ENCODE measurements around the gene STX8.

The STX8 gene

DNA sequence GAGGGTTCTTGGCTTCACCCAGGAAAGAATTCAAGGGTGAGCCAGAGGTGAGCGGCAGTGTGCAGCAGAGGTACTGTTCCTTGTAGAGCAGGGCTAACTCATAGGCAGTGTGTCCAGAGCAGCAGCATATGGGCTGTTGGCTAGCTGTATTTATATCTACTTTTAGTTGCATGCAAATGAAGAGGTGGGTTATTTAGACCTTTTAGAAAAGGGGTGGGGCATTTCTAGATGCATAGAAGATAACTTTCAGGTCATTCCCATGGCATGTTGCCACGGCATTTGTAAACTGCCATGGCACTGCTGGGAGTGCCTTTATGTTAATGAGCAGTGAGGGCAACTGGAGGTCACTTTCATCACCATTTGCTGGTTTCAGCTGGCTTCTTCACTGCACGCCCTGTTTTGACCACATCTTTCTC lies 141.0 kb downstream of the STX8 start:
- no peak for DNase-seq

GRCh38 chr17:9432934-9433421 lies 142.6 kb downstream of the STX8 start:
- no peak for DNase-seq

DNA sequence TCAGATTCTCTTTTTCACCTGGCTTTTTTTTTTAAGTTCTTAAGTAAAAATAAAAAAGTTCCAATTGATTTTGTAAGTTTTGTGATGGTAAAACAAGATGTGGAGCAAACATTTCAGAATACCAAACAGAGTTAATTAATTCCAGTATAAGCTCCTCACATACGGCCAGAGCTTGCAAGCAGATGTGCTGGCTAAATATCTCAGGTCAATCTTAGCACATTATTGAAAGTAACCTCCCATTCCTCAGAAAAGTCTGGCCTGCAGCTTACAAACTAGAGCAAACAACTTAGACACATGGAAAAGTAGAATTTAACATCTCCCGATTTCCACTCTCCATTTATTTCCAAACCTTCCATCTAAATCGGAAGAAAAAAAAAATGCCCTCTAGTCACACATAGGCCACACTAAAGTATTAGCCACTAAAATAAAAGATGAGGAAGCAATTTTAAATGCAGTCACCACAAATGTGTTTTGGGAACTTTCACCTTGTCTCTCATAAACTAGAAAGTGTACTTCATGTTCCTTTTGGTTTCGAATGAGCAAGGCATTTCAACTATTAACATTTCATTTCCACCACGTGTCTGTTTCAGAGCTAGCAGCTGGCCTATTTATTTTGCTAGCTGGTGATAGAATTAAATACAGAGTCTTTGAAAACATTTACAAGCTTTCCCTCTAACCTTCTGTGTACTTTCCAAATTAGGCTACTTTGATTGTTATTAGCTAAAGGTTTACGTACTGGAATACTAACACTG lies 143.3 kb downstream of the STX8 start:
- no peak for DNase-seq

- DNase-seq = no peak
Observed at GRCh38 chr17:9431620-9432019, 144.0 kb downstream of the STX8 start.

DNA sequence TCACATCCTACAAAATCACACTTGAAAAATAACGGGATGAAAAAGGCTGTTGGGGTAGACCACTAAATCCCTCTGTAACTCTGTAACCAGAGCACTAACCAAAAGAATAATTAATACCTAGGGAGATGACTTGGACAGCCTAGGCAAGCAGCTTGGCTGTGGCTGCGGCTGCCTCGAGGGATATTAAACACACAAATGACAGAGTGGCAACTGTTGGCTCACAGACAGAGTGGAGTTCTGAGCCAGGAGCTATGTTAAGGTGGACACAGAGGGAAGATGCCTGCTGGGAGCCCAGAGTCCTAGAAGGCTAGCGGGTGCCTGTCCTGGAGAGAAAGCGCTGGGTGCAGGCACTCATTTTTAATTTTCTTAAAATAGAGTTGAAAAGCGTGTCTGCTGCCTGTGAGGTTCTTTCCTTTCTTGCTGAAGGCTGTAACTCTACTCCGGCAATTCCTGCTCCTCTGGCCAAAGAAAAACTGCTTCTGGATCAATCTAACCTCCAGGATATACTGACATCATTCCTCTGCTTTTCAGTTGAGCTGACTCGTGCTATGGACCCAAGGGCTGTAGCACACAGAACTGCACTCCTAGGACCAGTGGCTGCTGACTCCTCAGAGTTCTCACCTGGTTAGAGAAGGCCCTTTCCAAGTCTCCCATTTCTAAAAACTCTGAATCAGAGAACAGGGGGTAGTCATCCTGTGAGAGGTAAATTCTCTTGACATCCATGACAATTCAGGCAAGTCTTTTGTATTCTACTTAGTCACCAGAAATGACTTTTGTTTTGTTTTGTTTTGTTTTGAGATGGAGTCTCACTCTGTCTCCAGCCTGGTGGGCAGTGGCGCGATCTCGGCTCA lies 147.9 kb downstream of the STX8 start:
- DNase-seq = no peak

DNA sequence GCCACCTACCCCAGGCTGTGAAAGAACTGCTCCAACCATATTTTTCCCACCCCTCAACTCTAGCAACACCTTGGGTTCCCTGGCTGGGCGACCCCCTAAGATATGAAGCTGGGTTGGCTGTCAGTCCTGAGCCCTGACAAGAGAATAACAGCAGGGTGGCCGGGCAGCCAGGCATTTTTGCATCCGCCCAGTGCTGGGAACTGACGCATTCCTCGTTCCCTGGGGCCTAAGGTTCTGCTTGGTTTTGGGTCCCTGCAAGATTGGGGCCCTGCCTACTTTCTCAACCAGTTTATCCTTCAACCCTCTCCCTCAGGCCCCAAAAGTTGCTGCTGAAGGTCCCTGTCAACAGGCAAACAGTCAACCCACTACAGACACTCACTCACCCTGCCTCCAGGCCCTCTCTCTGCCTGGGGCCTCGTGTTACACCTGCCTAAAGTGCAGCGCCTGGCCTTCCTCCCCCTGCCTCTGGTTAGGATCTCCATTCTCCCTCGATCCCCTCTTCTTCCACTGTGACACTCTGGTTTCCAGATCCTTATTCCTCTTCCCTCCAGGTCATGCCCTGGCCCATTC lies 151.5 kb downstream of the STX8 start:
- no peak for DNase-seq

- DNase-seq = no peak
Observed at GRCh38 chr17:9421525-9421924, 154.1 kb downstream of the STX8 start.

- DNase-seq = no peak
Observed at GRCh38 chr17:9419932-9420453, 155.6 kb downstream of the STX8 start.

DNA sequence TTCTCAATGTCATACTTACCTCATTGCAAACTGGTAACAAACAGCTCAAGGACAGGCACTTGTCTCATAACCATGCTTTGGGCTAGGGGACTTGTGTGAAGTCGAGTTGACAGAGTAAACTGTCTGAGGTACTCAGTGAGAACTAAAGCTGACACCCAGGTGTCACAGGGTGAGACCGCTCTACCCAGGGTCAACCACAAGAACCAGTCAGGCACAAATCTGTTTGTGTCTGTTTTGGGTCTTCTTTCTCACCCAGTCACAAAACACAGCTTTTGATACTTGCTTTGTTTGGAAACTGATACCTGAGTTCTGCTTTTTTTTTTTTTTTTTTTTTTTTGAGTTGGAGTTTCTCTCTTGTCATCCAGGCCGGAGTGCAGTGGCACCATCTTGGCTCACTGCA lies 161.1 kb downstream of the STX8 start:
- no peak for DNase-seq

GRCh38 chr17:9410737-9411136 lies 164.9 kb downstream of the STX8 start:
- no peak for DNase-seq

GRCh38 chr17:9410301-9410700 lies 165.3 kb downstream of the STX8 start:
- DNase-seq = no peak

GRCh38 chr17:9409878-9410277 lies 165.7 kb downstream of the STX8 start:
- no peak for DNase-seq

DNA sequence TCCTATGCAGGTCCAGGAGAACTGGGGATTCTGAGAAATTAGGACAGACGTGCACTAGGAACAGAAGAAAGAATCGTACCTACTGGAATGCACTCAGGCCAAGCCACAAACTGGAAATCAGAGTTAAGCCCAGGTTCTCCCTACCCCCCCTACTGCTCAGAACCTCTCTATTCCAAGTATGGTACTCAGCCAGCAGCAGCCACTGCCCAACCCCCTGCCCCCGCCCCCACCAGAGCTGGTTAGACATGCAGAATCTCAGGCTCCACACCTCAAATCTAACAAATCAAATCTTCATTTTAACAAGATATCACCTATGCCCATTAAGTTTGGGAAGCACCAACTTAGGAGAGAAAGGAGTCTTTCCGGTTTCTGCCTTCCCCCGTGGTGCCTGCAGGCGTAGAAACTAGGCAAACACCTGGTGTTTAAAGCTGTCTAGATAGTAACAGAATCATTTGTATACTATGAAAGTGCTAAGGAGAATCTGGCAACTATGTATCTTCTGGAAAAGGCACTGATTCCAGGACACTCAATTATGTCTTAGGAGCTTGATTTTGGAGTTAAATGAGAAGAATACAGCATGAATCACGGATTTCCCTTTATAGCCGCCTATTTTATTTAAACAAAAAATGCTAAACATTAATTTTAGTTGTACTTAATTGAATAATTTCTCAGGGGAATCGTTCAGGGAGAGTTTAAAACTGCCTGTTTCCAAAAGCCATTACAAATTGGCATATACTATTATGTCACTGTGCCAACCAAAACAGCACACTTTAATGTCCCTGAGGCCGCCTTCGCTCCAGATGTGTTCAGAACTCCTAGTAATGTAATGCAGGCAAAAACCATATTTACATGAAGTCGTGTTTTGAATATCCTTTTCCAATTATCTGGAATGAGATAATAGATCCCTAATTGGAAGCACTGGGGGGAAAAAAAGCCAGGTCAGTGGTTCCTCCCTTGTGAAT lies 166.5 kb downstream of the STX8 start:
- DNase-seq = no peak

DNA sequence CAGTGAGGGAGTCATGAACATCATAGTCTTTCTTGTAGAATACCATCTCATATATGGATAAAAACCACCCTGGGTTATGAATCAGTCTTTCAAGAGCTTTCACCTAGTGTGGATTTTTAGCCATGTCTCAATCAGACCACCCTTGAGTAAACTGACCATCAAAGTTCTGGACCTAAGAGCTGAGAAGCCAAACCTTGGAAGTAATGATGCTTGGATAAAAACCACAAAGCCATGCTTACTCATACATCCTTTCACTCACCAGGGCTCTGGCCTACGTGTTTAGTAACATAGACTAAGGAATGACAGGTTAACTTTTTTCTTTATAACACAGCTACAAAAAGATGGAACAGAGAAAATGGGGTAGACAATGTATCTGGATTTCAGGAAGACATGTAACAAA lies 167.2 kb downstream of the STX8 start:
- DNase-seq = no peak

DNA sequence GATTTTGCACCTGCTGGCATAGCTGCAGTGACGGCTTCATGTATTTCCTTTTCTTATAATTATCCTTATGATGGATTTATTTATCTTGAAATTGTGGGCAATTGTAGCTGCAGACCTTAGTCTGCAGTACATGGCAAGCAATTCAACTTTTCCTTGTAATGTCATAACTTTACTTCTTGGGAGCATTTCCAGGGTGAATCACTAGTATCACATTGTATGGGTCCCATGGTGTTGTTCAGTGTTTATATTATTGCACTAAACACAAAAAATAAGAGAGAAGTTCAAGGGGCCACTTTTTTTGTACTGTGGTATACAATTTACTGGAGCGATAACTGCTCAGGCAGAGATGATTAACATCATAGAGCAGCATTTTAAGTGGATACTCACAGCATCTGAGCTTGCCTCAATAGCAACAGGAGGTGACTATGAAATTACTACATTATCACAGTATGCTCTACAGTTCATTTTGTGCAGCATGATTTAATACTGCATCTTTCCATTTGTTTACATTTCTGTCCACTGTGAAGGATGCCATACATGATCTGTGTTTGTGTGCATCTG lies 169.5 kb downstream of the STX8 start:
- no peak for DNase-seq

- DNase-seq = no peak
Observed at GRCh38 chr17:9403257-9403656, 172.4 kb downstream of the STX8 start.

DNA sequence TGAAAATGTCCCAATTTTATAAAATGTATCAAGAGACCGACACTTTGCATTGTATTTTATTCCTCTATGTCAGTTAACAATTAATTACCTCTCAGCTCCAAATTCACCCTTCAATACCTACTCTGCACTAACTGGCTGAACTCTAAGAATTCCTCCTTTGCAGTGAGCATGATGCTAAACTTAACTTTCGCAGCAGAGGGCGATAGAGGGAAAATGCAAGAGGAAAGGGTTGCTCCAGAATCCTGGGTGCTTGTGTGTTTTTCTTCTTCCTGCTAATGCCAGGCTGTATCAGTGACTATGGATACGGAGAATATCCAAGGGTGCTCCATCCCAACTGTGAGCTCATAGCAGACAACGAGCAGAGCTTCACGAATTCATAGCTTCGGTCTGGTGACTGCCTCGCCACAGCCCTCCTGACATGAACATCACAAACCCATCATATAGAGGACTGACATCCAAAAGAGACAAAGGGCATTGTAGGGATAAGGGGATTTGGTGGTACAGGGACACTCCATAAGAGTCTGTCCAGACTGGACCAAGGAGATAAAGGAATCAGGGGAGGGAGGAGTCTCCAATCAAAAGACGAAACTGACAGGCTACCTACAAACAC lies 172.9 kb downstream of the STX8 start:
- no peak for DNase-seq

DNA sequence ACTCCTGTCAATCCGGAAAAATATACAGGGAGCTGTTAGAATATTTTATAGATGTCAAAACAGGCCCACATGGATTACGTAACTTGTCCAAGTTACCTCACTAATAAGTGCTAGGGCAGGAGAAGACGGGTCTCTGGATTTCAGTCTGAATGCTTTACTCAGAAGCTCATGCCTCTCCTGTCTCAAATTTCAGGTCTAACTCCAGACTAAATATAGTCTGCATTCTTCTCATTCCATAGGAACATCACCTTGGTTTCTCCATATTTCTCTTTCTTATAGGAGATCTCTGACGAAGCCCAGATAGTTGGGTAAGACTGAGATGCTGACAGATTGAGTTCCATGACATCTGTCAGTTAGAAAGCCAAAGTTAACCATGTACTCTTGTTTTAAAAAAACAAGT lies 174.2 kb downstream of the STX8 start:
- DNase-seq = no peak

DNA sequence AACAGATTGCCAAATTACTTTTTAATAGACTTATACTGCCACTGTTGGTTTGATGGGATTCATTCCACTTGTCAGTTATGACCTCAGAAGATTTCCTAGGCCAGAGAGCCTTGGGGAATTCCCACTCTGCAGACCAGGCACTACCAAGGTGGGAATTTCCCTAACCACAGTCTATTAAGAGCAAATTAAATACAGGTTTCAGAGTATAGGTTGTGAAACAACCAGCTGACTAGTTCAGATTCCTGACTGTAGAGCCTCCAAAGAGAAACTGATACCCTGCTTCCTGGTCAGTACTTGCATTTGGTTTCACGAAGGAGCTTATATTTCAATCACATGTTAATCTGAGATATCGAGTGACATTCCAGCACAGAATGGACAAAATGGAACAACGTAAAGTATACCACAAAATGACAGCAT lies 186.5 kb downstream of the STX8 start:
- DNase-seq = no peak

GRCh38 chr17:9386401-9386800 lies 189.2 kb downstream of the STX8 start:
- DNase-seq = no peak

DNA sequence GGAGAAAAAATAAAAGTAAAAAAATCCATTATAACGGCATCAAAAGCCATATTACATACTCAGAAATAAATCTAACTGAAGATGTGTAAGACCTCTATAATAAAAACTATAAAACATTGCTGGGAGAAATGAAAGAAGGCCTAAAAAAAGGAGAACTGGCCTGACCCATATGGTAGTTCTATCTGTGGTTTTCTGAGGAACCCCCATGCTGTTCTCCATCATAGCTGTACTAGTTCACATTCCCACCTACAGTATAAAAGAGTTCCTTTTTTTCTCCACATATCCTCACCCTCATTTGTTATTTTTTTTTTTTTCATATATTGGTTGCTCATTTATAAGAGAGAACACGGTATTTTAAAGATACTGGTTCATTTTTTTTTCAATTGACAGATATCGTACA lies 191.8 kb downstream of the STX8 start:
- no peak for DNase-seq

DNA sequence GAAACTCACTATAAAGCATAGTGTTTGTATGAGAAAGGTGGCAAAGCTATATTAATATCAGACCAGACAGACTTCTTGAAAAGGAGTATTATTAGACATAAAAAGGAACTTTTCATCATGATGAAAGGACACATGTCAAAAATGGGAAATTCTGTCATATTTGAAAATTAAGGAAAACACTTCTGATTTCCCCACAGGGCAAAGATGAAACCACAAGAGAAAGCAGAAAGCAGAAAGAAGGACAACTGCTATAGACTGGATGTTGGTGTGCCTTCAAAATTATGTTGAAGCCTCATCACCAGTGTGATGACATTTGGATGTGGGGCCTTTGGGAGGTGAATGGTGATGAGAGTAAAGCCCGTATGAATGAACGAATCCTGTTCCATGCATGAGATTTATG lies 193.0 kb downstream of the STX8 start:
- DNase-seq = no peak

Measured in activated naive CD4-positive, alpha-beta T cell (primary cell).